Prostate gland (tissue), 2 donors: ENCODE measurements around the gene FAM204A. TPM values are rescaled to one million over a fixed set of nuclear protein-coding genes. Genes with fewer than 3 reads are reported as not detected.

Source experiments
- DNase-seq: peaks from one replicate; pipeline ENCODE4 v3.0.0-alpha.2; 2019; ENCODE audit warnings: low spot score
- H3K27ac ChIP-seq, 2 donors: fragments of 200-600 bp; sonication (generic); 2 replicates each; pipeline ENCODE4 v1.5.1; 2017 to 2019
- H3K27me3 ChIP-seq: fragments of 200-600 bp; sonication (generic); replicated peaks from 2 replicates; pipeline ENCODE4 v1.5.1; 2019; ENCODE audit not compliant: insufficient read depth
- H3K36me3 ChIP-seq, 2 donors: fragments of 200-600 bp; sonication (generic); 1 replicate in 1 of 2; 2 replicates in 1 of 2; pipeline versions ENCODE4 v1.5.1 to v1.8.1; 2017 to 2019
- H3K4me1 ChIP-seq: fragments of 200-600 bp; sonication (generic); replicated peaks from 2 replicates; pipeline ENCODE4 v1.5.1; 2019
- H3K4me3 ChIP-seq, 2 donors: fragments of 200-600 bp; sonication (generic); 2 replicates each; pipeline ENCODE4 v1.5.1; 2017 to 2019
- H3K9me3 ChIP-seq: fragments of 200-600 bp; sonication (generic); 2 replicates; pipeline ENCODE4 v1.5.1; 2017
- CTCF ChIP-seq, 4 experiments: fragments of 200-600 bp in 2 of 4; fragments of 450-650 bp in 2 of 4; sonication (generic) in 2 of 4; IDR thresholded peaks; 1 replicate in 3 of 4; 2 replicates in 1 of 4; pipeline ENCODE4 v1.5.1; 2016 to 2019; ENCODE audit warnings: antibody characterized with exemption in 4 of 4, mild to moderate bottlenecking in 2 of 4, moderate library complexity in 2 of 4
- POLR2A ChIP-seq: fragments of 450-650 bp; IDR thresholded peaks from one replicate; pipeline ENCODE4 v1.6.1; 2016; ENCODE audit warnings: antibody characterized with exemption, mild to moderate bottlenecking
- POLR2AphosphoS5 ChIP-seq: sonication (generic); formaldehyde crosslinking; IDR thresholded peaks from one replicate; pipeline ENCODE4 v1.6.1; 2017; ENCODE audit warnings: antibody characterized with exemption
- WGBS: methylation state at CpG from one replicate; pipeline ENCODE4 v1.1.5; 2018; 5-methylcytosine and 5-hydroxymethylcytosine counted together
- intact Hi-C: fragments of 100-400 bp; cut with DNase I; formaldehyde crosslinking; loops from one replicate; pipeline ENCODE4 v1.14.2; 2022
- total RNA-seq, 2 donors: library from RNA; depleted of rRNA; stranded (reverse); fragments of >200 nt; gene quantifications; one replicate each; pipeline ENCODE4 v1.1.0, GENCODE V29; 2016

FAM204A gene
- total RNA-seq, 2 donors from 2014 or later = 35.8 to 57.2 TPM

GRCh38 chr10:118307220-118307619, 34.9 kb downstream of the FAM204A start:
- no peak overlapping the region for H3K4me3 ChIP-seq
- TF ChIP-seq CTCF (IDR thresholded peaks at IDR 0.05) (no peak), POLR2A (no peak), POLR2AphosphoS5 (no peak)
- no peak overlapping the region for H3K27ac ChIP-seq
- no peaks in the 10 kb centered on the region for H3K36me3 ChIP-seq
- H3K9me3 ChIP-seq = no peaks in the 10 kb centered on the region
- DNase-seq = no peak
- intact Hi-C loops = no loop called here
- no peaks in the 10 kb centered on the region for H3K4me1 ChIP-seq
- H3K27me3 ChIP-seq = no peaks in the 10 kb centered on the region
- WGBS = 28% methylated on average over 1 of the region's 1 CpG

DNA sequence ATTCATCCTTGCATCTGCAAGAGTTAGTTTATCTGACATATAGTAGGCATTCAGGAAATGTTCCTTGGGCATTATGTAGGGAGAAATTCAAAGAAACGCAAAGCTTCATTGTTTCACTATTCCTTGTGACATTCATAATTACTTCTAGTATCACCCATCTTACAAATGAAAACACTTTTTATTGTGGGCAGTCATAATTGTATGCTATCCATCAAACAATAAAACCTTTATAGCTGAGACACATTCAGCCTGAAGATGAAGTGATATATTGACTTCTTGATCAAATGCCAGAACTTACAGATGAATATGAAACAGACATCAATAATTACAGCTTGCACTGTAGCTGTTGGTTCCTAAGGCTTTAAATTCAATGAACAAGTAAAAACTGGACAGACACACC, 36.4 kb downstream of the FAM204A start:
- H3K4me3 ChIP-seq = no peak overlapping the region
- no peaks in the 10 kb centered on the region for H3K9me3 ChIP-seq
- WGBS = 76% methylated on average over 1 of the region's 1 CpG
- no peak for TF ChIP-seq CTCF (IDR thresholded peaks at IDR 0.05)
- no peak for TF ChIP-seq POLR2AphosphoS5
- no peak for TF ChIP-seq POLR2A
- no peaks in the 10 kb centered on the region for H3K4me1 ChIP-seq
- intact Hi-C loops = no loop called here
- no peaks in the 10 kb centered on the region for H3K27me3 ChIP-seq
- H3K27ac ChIP-seq = no peak overlapping the region
- no peak for DNase-seq
- H3K36me3 ChIP-seq = no peaks in the 10 kb centered on the region

- TF ChIP-seq CTCF (IDR thresholded peaks at IDR 0.05) (no peak), POLR2A (no peak), POLR2AphosphoS5 (no peak)
- Histone ChIP-seq H3K27ac (no peak overlapping the region), H3K4me1 (no peaks in the 10 kb centered on the region), H3K27me3 (no peaks in the 10 kb centered on the region), H3K9me3 (no peaks in the 10 kb centered on the region), H3K36me3 (no peaks in the 10 kb centered on the region), H3K4me3 (no peak overlapping the region)
- WGBS = 93% methylated on average over 6 of the region's 6 CpGs
- intact Hi-C loops = no loop called here
- DNase-seq = no peak
Observed at GRCh38 chr10:118304521-118304920, 37.6 kb downstream of the FAM204A start.

DNA sequence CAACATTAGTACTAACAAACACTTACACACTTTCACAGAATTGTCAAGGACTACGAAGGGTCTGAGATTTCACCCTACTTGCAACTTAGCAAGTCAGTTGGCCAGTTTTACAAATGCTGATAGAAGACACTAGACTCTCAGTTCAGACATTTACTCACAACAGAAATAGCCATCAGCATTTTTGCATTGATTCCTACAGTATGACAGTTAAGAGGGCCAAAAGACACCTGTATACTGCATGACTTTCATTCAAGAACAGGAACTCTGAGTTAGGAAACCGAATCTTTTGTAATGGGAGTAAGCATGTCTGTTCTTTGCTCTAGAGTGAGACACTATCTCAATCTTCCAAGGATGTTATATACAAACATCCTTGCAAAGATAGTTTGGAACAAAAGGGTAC, 40.9 kb downstream of the FAM204A start:
- H3K36me3 ChIP-seq = no peaks in the 10 kb centered on the region
- no peaks in the 10 kb centered on the region for H3K9me3 ChIP-seq
- no peak overlapping the region for H3K27ac ChIP-seq
- H3K27me3 ChIP-seq = no peaks in the 10 kb centered on the region
- H3K4me3 ChIP-seq = no peak overlapping the region
- TF ChIP-seq POLR2A = no peak
- no peak for TF ChIP-seq CTCF (IDR thresholded peaks at IDR 0.05)
- no peak for TF ChIP-seq POLR2AphosphoS5
- WGBS = 96% methylated on average over 2 of the region's 2 CpGs
- no peaks in the 10 kb centered on the region for H3K4me1 ChIP-seq
- DNase-seq = no peak
- intact Hi-C loops = no loop called here

- TF ChIP-seq POLR2AphosphoS5 (no peak), CTCF (IDR thresholded peaks at IDR 0.05) (no peak), POLR2A (no peak)
- intact Hi-C loops = no loop called here
- H3K36me3 ChIP-seq = no peaks in the 10 kb centered on the region
- no peaks in the 10 kb centered on the region for H3K9me3 ChIP-seq
- H3K27ac ChIP-seq = no peak overlapping the region
- H3K27me3 ChIP-seq = no peaks in the 10 kb centered on the region
- no peak overlapping the region for H3K4me3 ChIP-seq
- H3K4me1 ChIP-seq = no peaks in the 10 kb centered on the region
- 51% methylated on average over 1 of the region's 1 CpG for WGBS
- DNase-seq = no peak
Observed at GRCh38 chr10:118300320-118300719, 41.8 kb downstream of the FAM204A start.
